Forelimb muscle (tissue), 1 donor: ENCODE measurements around the gene CDC42BPB. TPM values are rescaled to one million over a fixed set of nuclear protein-coding genes. Genes with fewer than 3 reads are reported as not detected.
A peak's percentile ranks its signal among the peaks of the same experiment; 100 is the strongest.

Source experiments
- DNase-seq: peaks from one replicate; pipeline ENCODE4 v3.0.0-alpha.2; 2013; ENCODE audit warnings: low read depth
- polyA plus RNA-seq: library from polyadenylated mRNA; unstranded; fragments of 120-200 nt; gene quantifications from one replicate; pipeline ENCODE4 v1.2.1, GENCODE V29; 2013; ENCODE audit not compliant: insufficient read length

The CDC42BPB gene
- polyA plus RNA-seq, 1 donor: 50.8 TPM

GRCh38 chr14:102967506-102967795 is 89.9 kb downstream of the CDC42BPB start:
- no peak for DNase-seq

GRCh38 chr14:102966681-102967505 is 90.5 kb downstream of the CDC42BPB start:
- DNase-seq: peak; percentile 60

- no peak for DNase-seq
Measured at GRCh38 chr14:102965971-102966655, 91.2 kb downstream of the CDC42BPB start.

DNA sequence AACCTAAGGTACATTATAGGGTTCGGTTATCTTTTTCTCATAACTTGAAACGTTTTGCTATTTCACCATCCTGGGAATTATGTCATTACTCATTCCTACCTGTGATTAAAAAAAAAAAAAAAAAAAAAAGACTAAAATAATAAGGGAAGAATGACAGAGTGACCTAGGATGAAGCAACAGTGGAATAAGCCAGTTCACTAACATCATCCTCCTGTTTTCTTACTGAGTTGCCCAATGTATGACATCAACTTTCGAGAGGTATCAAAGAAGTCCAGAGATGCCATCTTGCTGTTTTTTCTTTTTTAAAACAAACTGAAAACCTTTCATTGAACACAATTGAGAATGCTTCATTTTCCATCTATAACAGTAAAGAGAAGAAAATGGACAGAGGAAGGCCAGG is 92.1 kb downstream of the CDC42BPB start:
- DNase-seq: no peak

- DNase-seq: no peak
Measured at GRCh38 chr14:102964152-102964730, 93.1 kb downstream of the CDC42BPB start.

GRCh38 chr14:102962111-102962627 is 95.2 kb downstream of the CDC42BPB start:
- no peak for DNase-seq

DNA sequence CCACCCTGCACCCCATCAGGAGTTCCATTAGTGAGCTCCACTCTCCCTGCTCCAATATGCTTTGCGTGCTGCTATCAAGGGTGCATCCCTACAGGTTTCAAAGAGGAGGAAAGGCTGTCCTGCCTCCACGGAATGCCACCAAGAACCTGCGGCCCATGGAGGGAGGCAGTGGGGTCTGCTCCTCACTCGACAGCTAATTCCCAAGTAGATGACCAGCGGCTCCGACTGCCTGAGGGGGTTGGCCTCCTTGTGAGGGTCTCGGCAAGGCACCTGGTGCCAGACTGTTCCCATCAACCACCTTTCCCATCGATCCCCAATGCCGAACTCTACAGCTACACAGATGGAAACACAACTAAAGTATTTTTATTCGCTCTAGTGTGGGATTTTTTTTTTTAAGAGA is 98.9 kb downstream of the CDC42BPB start:
- DNase-seq: no peak

GRCh38 chr14:102957222-102957621 is 100.1 kb downstream of the CDC42BPB start:
- DNase-seq: no peak

DNA sequence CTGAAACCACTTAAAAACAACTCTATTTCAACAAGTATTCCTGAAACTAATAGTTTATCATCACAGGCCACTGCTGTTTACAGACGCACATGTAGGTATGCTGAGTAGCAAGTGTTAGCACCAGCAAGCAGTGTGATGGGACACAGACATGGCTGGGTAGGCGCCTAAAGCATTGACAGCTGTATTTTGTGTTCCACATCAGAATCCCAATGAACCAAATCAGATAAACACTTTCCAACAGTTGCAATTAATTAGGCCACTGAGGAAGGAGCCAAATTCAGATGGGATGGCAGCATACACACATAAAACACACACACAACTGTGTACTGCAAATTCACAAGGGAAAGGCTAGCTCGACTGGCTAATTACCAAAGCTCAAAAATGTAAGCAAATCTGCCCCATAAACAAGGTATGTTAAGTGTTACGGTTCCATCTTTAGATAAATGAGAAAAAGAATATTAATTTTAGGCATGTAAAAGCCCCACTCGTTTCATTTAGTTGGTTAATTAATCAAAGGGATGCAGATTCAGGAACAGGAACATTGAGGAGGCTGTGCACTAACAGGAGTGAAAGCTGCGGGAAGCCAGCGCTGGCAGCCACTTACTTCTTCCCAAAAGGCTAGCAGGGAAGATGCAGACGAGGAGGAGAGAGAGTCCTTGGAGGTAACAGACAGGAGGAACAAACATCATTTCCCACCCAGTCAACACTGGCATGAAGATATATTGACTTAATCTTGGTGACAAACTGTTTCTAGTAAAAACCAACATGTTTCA is 101.5 kb downstream of the CDC42BPB start:
- DNase-seq: no peak

GRCh38 chr14:102954081-102954789 is 103.1 kb downstream of the CDC42BPB start:
- no peak for DNase-seq

DNA sequence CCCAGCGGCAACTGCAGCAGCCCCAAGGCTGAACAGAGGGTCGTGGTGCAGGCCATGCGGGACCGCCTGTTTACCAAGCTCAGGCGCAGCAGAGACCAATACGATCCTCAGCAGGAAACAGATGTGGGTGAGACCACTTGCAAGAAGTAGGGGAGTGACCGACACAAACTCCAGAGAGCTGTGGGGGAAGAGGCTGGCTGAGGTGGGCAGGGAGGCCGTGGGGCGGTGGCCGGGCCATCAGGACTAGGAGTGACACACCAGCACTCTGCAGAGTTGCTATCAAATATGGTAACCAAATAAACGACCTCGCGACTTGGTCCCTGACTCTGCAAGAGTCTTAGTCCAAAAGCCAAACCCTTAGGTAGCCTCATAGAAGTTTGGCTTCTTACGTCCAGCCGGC is 104.2 kb downstream of the CDC42BPB start:
- no peak for DNase-seq

GRCh38 chr14:102952276-102952675 is 105.1 kb downstream of the CDC42BPB start:
- no peak for DNase-seq

DNA sequence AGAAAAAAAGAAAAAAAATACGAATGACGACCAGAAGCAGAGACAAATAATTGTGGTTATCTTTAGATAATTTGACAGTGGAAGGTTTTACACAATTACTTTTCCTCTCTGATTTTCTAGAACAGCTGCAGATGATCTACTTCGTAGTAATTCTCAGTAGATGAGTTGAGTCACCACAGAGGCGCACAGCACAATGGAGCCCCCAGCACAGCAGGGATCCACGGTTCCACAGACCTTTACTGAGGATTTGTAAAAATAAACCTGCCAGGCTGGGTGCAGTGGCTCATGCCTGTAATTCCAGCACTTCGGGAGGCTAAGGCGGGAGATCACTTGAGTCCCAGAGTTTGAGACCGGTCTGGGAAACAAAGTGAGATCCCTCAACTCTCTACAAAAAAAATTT is 105.5 kb downstream of the CDC42BPB start:
- DNase-seq: no peak

DNA sequence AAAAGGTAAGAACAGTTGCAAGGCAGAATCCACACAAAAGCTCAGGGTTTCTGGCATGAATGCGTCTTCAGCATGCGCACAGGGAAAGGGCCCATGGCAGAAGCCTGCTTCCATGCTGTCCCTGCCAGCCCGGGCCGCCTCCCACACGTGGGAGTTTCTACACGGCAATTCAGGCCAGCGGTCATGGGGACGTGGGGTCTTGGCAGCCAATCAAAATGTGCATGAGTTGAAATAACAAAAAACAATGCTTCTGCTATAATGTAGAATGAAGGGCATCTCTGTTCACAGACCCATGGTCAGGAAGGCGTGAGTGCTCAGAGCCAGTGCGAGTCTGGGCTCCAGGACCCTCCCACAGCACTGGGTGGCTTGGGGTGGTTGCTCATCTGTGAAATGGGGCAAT is 106.3 kb downstream of the CDC42BPB start:
- DNase-seq: no peak

GRCh38 chr14:102949801-102950451 is 107.4 kb downstream of the CDC42BPB start:
- no peak for DNase-seq

- DNase-seq: no peak
Measured at GRCh38 chr14:102949062-102949800, 108.1 kb downstream of the CDC42BPB start.

DNA sequence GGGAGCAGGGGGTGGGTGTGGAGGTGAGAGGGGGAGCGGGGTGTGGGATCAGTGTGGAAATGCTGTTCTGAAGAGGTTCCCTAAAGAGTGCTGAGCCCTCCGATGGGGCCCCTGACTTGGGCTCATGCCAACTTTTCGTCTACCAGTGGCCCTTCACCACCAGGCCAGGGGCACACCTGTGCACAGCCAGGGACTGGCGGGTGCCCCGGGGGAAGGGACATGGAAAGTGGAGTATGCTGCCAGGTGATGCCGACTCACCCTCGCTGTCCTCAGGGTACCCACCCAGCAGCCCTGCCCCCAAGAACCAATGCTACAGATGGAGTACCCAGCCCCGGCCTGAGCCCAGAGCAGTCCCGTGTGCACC is 108.7 kb downstream of the CDC42BPB start:
- DNase-seq: no peak

DNA sequence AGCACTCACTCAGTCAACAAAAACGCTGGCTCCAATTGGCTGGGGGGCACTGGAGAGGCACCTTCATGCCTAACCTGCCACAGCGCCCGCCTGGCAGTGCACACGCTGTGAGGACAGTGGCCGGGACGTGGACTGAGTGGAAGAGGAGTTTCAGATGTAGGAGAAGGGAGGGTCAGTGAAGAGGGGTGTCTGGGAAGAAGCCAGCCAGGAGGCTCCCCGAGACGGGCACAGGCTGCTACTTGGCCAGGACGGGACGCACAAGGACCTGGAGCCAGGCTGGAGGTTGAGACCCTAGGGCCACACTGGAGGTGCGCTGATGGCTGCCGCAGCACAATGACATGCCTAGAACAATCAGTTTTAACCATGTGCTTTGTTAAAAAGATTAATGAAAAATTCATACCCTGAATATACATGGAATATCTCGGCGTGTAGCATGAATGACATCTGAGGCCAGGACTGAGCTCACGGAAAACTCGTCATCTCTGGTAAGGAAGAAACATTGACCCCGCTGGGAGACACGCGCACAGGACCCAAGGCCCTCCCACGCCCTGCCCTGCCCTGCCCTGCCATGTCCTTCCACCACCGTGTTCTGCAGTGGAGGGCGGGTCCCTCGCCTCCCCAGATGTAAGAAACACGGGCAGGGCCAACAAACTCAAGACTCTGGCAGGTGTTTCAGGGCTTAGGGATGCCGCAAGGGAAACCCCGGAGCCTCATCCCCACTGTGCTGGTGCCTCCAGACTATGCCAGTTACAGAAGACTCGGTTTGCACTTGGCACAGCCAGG is 109.8 kb downstream of the CDC42BPB start:
- no peak for DNase-seq

DNA sequence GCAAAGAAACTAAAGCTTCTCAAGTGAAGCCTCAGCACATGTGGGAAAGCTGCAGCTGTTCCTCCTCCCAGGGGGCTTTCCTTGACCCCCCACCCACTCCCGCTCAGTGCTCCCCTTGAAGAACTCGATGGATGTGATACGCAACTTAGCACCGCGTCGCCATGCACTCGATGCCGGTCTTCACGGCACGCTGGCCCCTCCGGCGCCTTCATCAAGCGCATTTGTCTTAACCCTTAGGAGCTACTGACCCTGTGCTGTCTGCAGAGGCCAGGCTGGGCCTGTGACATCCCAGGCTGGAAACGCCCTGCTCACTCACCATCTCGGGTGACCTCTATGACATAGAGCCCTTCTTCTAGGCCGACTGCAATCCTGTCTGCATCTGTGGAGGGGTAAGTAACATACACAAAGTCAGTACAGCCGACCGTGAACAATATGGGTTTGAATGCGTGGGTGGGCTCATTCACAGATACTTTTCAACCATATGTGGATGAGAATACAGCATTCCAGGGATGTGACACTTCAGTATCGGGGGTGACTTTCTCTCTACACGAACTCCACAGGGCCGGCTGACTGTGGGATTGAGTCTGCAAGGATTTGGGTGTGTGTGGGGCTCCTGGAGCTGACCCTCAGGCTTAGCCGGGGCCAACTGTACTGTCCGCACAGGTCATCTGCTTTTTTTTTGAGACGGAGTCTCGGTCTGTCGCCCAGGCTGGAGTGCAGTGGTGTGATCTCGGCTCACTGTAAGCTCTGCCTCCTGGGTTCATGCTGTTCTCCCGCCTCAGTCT is 111.8 kb downstream of the CDC42BPB start:
- DNase-seq: no peak
